HG03039 (cell line): ENCODE measurements around the gene EIF3I.

ENCODE experiments used
- ATAC-seq: cut with Tn5 transposase; IDR thresholded peaks from one replicate; pipeline ENCODE4 v1.9.1; 2021; ENCODE audit warnings: mild to moderate bottlenecking, moderate library complexity; ENCODE audit not compliant: unreplicated experiment

The EIF3I gene

DNA sequence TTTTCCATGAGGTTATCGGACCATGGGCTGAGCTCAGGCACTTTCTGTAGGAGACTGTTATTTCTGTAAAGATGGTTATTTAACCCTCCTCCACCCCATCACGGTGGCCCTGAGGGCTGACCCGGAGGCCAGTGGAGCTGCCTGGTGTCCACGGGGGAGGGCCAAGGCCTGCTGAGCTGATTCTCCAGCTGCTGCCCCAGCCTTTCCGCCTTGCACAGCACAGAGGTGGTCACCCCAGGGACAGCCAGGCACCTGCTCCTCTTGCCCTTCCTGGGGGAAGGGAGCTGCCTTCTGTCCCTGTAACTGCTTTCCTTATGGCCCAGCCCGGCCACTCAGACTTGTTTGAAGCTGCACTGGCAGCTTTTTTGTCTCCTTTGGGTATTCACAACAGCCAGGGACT, 24.4 kb upstream of the EIF3I start:
- no peak for ATAC-seq

DNA sequence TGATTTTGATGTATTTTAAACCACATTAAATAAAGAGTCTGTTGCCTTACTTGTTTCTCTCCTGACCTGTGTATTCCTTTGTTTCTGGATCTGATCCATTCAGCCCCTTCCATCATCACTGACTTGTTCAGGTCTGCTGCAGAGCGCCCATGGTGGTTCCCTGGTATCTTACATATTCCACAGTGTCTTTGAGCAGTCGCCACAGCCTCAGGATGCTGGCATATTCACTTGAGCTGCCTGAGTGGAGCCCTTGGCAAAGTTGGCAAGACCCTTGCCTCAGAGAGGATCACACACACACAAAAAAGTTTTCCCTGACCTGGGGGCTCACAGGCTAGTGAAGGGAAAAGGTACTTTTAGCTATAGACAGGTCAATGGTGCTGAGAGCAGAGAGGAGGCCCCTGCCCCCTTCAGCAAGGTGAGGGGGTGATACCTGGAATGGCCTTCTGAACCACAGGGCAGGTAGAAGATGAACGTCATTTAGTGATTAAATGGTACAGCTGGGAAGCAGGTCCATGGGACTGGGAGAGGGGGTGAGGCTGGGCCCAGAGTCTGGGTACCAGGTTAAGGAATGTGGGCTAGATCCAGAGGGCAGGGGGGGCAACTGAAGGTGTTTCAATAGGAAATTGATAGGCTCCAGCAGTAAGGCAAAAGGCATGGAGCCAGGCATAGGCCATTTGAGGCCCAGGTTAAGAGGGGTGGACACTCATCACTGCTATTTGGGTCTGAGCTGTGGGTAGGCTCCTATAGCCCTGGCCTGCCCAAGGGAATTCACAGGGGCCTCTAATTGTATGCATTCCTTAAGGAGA, 23.8 kb upstream of the EIF3I start:
- ATAC-seq, result no peak

DNA sequence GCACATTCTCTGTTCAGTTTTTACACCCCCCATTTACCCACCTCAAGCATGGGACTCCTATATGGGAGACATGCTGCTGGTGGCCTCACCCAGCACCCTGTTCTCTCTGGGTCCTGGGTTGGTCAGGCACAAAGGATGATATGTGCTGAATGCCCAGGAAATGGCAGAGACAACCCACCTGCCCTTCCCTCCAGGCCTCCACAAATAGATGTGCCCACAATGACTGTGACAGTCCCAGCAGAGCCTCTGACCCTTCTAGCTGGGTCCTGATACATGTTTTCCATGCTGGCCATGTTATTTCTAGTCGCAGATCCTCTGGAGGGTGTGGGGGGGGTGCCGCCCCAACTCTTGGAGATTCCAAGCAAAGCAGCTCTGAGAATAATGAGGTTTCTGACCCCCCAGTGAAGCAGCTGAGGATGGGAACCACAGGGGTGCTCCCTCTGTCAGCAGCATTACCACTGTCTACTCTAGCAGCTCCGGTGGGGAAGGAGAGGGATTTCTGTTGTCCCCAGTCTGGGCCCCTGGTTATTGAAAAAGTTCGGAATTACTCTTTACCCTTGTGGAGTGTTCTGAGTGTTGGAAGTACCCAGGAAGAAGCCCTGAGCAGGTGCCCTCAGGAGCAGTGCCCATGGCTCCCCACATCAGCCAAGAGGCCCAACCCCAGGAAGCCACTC, 23.0 kb upstream of the EIF3I start:
- ATAC-seq, result no peak

DNA sequence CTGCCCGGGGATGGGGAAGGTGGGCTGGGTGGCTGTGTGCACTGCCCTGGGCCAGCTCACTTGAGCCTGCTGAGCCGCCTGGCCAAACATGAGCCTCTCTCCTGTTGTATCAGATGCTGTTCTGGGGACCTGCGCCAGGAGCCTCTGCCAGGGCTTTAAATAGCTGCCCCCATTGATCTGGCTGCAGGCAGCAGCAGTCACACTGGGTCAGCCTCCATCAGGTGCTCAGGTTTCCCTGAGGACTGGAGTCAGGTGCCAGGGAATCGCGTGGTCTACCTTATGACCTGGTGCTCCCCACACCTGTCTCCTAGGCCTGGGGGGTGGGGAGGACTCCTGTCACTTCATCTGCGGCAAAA, 22.5 kb upstream of the EIF3I start:
- ATAC-seq, result no peak

DNA sequence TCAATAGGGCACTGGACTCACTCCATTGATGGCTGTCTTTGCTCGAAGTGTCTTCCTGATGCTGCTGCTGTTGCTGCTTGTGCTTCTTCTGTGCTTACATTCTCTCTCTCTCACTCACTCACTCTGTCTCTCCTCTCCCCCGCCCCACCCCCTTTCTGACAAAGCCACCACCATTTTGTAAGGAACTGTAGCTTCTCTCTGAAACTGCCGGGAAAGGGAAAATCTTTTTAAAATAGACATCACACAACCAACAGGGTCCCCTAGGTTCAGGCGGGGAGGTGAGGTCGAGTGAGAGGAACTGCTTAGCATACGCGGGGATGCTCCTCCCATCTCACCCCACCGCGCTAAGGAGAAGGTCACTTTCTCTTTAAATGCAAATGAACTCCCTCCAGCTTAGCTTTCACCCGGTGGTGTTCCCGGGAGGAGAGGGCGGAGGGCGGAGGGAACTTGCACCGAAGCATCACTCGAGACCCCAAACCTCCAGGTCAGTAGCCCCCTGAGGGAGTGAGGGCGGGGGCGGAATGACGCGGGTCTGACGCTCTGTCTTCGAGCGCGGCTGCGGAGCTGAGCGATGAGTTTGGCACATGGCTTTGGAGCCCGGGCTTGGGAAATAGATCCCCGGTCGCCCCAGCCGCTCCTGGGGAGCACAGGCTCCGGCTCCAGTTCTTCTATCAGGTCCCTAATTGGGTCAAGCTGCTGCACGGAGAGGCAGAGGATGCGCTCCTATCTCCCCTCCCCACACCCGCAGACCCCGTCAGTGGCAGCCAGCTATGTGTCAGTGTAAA, 21.8 kb upstream of the EIF3I start, which contains the start of gene CCDC28B:
TSS of gene CCDC28B (plus strand) at position 370 of the 785 bp plus-strand sequence. CDS start 1,341 bp downstream, outside the sequence.
- no peak for ATAC-seq

DNA sequence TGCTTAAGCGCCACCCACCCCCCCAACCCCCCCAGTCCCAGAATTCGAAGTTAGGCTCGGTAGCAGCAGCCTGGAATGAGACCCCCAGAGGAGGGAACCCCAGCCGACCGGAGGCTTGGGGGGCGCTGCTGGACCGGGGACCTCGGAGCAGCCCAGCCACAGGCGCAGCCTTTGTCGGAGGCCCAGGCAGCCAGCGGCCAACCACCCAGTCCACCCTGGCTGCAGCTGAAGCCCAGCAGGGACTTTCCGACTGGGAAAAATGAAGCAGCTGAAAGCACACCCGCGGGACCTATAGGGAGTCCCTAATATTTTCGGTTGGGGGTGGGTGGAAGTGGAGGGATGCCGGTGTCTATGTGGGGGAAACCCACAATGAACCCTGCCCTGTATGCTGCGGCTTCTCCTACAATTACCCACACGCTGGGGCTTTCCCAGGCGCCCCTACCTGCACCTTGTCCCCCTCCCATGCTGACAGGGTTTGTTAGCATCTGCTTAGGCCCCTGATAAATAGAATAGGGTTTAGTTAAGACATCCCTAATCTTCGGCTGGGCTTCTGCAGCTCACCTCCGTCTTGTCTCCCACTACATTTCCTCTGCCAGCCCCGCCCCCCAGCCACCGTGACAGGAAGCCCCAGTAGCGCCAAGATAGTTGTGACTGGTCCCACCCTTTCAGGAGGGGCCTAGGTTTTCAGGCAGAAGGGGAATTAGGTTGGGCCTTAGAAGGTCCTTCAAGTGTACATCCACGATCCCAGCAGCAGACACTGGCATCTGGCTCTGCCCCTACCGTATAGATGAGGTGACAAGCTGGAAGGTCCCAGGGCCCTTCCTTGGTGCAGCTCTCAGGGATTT, 21.0 kb upstream of the EIF3I start:
- no peak for ATAC-seq

- no peak for ATAC-seq
Measured at GRCh38 chr1:32204943-32205361, 17.3 kb upstream of the EIF3I start.

DNA sequence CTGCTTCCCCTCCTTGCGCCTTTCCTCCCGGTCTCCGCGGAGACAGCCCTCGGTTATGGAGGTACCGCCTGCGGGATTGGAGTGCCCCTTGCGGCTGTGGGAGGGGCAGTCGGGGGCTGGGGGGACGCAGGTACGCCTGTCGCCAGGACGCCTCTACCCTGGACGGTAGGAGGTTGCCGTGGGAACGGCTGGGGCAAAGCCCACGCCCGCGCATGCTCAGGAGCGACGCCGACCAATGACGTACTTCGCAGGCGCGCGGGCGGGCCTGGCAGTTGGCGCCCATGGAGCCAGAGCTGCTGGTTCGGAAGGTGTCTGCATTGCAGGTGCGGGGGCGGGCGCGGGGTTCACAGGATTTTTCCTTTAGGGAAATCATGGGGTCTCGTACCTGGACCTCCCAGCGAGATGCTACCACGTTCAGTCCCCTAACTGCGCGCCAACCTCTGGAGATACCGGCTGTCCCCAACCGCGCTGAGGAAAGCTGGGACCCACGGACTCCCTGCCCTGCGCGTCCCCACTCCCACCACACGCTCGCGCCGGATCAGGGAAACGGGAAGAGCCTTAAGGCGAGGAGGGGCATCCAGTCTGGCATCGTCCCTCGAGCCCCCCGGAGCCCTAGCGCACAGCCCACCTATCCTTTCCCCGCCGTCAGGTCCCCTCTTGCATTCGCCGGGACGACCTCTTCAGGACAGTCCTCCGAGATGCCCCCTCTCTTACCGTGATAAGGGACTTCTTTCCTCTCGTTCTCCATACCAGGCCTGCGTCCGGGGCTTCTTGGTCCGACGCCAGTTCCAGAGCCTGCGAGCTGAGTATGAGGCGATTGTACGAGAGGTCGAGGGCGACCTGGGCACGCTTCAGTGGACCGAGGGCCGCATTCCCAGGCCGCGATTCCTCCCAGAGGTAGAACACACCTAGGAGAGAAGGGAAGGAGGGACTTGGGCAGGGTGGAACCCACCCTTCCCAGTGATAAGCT, 16.5 kb upstream of the EIF3I start, which contains the start of gene IQCC:
TSS of gene IQCC (plus strand) at position 271 of the 970 bp plus-strand sequence. CDS start at position 282, 11 bp downstream.
- ATAC-seq, result no peak

GRCh38 chr1:32208469-32208868, 13.7 kb upstream of the EIF3I start:
- ATAC-seq, result no peak

GRCh38 chr1:32208891-32209328, 13.3 kb upstream of the EIF3I start, which contains the start of gene DCDC2B:
Gene DCDC2B, plus strand, starts transcription at chr1:32209089. Its CDS starts 5 bp downstream, at chr1:32209094.
- no peak for ATAC-seq

DNA sequence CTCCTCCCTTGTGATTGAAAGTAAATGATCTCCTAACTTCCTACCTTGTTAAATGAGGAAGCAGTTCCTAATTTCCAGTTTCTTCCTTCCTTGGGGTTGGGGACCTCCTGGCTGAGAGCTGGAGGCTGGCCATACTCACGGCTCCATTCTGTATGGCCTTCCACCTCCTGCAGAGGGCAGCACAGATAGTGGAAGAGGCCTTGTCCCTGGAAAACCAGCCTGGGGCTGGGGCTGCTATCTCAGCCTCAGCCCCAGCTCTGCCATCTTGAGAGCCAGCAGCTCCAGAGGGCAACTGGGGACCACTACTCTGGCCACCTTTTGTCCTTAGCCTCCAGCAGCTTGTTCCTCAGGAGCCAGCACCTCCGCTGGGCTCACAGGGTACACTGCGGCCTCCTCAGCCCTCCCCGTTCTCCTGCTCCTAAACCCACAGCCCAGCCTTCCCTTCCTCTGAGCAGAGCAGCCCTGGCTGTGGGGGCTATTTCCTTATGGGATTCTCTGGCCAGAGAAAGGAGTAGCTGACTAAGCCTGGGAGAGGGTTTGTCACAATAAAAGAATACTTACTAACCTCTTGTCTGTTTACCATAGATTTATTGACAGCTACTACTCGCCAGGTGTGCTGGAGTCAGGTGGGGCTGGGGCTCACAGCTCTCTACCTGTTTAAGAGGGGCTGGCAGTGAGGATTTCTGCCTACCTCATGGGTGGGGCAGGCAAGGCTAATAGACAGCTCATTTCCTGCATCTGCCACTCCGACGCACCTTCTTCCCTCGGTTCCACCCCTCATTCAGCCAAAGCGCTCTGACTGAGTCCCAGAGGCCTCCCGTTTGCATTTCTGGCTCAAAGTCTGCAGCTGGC, 6.4 kb upstream of the EIF3I start:
- ATAC-seq, result no peak

DNA sequence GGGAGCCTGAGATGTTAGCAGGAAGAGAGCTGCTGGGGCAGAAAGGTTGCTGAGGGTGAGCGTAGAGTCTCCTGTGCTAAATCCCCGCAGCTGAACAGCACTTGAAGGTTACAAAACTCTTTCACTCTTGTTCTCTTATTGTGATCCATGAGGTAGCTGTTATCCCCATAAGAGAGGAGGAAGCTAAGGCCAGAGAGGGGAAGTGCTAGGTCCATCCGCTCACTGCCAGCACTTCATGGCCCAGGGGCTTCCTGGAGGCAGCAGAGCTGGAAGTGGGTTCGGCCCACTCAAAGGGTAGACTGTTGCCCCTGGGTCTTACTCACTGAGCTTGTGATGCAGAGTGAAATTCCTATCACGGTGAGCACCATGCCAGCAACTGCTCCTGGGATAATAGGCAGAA, 5.6 kb upstream of the EIF3I start:
- no peak for ATAC-seq

DNA sequence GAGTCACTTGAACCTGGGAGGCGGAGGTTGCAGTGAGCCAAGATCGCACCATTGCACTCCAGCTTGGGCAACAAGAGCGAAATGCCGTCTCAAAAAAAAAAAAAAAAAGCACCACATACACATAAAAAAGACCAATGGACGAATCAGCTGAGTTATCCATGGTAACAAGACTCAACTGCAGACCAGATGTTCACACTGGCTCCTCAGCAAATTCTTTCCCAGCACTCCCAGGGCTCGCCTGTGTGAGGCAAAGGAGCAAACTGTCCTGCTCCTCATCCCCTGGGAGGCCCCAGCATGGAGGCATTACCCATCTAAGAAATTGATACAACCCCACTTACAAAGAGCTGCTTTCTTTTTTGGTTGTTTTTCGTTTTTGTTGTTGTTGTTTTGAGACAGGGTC, 3.2 kb upstream of the EIF3I start:
- ATAC-seq, result no peak

DNA sequence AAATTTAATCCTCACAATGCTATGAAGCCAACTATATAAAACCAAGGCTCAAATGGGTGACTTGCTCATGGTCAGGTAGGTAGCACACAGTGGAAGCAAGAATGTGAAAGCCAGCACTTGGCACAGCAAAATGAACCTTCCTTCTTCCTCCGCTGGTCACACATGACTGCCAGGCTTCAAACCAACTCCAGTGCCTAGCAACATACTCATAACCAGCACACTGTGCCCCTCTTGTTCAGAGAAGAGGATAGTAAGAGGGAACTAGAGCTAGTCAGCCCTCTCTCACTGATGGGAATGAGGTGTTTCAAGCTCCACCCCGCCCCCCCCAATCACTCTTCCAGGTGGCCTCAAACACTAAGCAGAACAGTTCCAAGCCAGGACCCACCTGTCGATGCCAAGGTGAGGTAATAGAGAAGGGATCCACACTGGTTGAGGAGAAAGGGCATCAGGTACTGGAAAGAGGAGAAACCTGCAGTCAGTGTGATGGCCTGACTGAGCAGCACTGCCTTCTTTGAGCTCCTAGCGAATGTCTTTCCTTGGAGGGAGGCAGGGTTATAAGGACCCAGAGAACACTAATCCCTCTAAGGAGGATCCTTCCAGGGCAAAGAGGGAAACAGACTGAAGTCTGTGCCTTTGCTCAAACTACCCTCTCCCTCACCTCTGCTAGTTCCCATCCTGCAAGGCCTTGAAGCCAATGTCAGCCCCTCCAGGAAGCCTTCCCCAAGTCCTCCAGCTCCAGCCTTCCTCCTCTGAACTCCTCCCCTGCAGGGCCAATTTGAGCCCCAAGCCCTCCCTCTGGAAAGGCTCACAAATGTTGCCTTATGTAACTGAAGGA, 1.2 kb upstream of the EIF3I start:
- no peak for ATAC-seq

DNA sequence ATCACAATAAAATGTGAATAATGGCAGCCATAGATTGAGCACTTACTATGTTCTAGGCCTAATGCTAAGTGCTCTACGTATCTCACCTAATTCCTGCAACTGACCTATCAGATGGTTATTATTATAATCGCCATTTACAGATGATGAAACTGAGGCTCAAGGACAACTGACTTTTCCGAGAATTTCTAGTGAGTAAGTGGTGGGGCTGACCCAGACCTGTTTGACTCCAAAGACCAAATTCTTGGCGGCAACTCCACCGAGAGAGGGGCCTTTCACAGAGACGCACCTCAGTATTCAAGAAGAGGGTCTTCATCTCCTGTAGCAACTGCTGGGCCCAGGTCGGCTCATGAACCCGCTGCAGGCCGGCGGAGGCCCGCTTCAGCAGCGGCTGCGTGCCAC, 627 bp upstream of the EIF3I start:
- ATAC-seq, result no peak

- ATAC-seq, result no peak
Measured at GRCh38 chr1:32223683-32224082, 1.5 kb downstream of the EIF3I start.

DNA sequence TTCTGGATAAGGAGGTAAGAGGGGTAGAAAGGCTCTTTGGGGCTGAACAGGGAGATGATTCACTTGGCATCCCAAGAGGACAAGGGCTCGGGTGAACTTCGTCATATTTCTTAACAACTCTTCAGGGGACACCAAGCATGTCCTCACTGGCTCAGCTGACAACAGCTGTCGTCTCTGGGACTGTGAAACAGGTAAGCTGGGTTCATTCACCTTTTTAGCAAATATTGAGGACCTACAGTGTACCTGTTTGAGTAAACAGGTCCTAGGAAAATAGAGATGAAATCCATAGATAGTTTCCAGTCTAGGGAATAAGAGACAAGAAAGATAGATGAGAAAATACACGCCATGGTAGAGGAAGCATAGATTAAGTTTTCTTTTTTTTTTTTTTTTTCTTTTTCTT, 2.1 kb downstream of the EIF3I start:
- ATAC-seq, result no peak
